ENCODE measurements around the gene ZC3H4.

GRCh38 chr19:47130120-47130588 lies 16.6 kb upstream of the ZC3H4 start:
- TF ChIP-seq CTCF (conservative IDR thresholded peaks at IDR 0.05; ENCODE audit: low read length) (no peak), EZH2phosphoT487 (IDR thresholded peaks at IDR 0.05; ENCODE audit: borderline replicate concordance) (no peak)

Data from Loucy (cell line).